Right renal cortex interstitium (tissue), 3 donors: Measurements from ENCODE around the gene MED16. TPM values are rescaled to one million over a fixed set of nuclear protein-coding genes. Genes with fewer than 3 reads are reported as not detected.
"Not testable (repeated sequence)": the region's sequence is repeated elsewhere in the genome, so short reads cannot be mapped to it uniquely, and the experiment has no call there.

Experiments used
- DNase-seq, 3 donors: peaks; one replicate each; pipeline ENCODE4 v3.0.0-alpha.2; 2013; ENCODE audit warnings: low read depth in 3 of 3, low spot score in 2 of 3
- polyA plus RNA-seq, 3 donors: library from polyadenylated mRNA; unstranded; fragments of 120-200 nt; gene quantifications; one replicate each; pipeline ENCODE4 v1.2.1, GENCODE V29; 2013; ENCODE audit not compliant: insufficient read length in 3 of 3

The MED16 gene
- polyA plus RNA-seq, 3 donors = 41.8 to 54.4 (median 43.9) TPM

GRCh38 chr19:891421-892200 lies 1.4 kb downstream of the MED16 start:
- DNase-seq = not testable (repeated sequence)

GRCh38 chr19:890831-891230 lies 2.2 kb downstream of the MED16 start:
- DNase-seq = no peak

- no peak for DNase-seq
Observed at GRCh38 chr19:889662-890295, 3.2 kb downstream of the MED16 start.

GRCh38 chr19:888581-889385 lies 4.2 kb downstream of the MED16 start:
- DNase-seq = no peak

- DNase-seq = no peak
Observed at GRCh38 chr19:887599-887998, 5.4 kb downstream of the MED16 start.

GRCh38 chr19:887072-887471 lies 5.9 kb downstream of the MED16 start:
- no peak for DNase-seq

GRCh38 chr19:885536-886224 lies 7.3 kb downstream of the MED16 start:
- no peak for DNase-seq

GRCh38 chr19:884420-885211 lies 8.4 kb downstream of the MED16 start:
- DNase-seq = no peak

GRCh38 chr19:883661-884211 lies 9.3 kb downstream of the MED16 start:
- DNase-seq = no peak

GRCh38 chr19:882871-883497 lies 10.0 kb downstream of the MED16 start:
- DNase-seq = no peak

GRCh38 chr19:881385-882071 lies 11.5 kb downstream of the MED16 start:
- DNase-seq = no peak

- no peak for DNase-seq
Observed at GRCh38 chr19:879711-880438, 13.1 kb downstream of the MED16 start.

GRCh38 chr19:878751-879561 lies 14.0 kb downstream of the MED16 start:
- not testable (repeated sequence) for DNase-seq

- not testable (repeated sequence) for DNase-seq
Observed at GRCh38 chr19:877992-878660, 14.9 kb downstream of the MED16 start.

GRCh38 chr19:876780-877314 lies 16.1 kb downstream of the MED16 start:
- no peak for DNase-seq

- no peak for DNase-seq
Observed at GRCh38 chr19:876089-876488, 16.9 kb downstream of the MED16 start.
